Upper lobe of right lung (tissue), 1 donor: ENCODE results near the gene TROAP. TPM values are rescaled to one million over a fixed set of nuclear protein-coding genes. Genes with fewer than 3 reads are reported as not detected.
"Not testable (repeated sequence)": the region's sequence is repeated elsewhere in the genome, so short reads cannot be mapped to it uniquely, and the experiment has no call there.

Experiments used
- ATAC-seq: fragments of 200-7000 bp; cut with Tn5 transposase; one replicate; pipeline ENCODE4 v1.9.1; 2020; ENCODE audit warnings: mild to moderate bottlenecking, moderate library complexity
- DNase-seq: peaks from one replicate; pipeline ENCODE4 v3.0.0-alpha.2; 2020
- H3K27ac ChIP-seq: fragments of 200-600 bp; one replicate; pipeline ENCODE4 v1.8.0; 2022
- H3K27me3 ChIP-seq: fragments of 200-600 bp; one replicate; pipeline ENCODE4 v1.8.0; 2022; ENCODE audit warnings: mild to moderate bottlenecking
- H3K36me3 ChIP-seq: fragments of 200-600 bp; one replicate; pipeline ENCODE4 v1.8.0; 2022
- H3K4me1 ChIP-seq: fragments of 200-600 bp; one replicate; pipeline ENCODE4 v1.8.0; 2022
- H3K4me3 ChIP-seq: fragments of 200-600 bp; one replicate; pipeline ENCODE4 v1.8.0; 2022; ENCODE audit warnings: mild to moderate bottlenecking
- H3K9me3 ChIP-seq: fragments of 200-600 bp; one replicate; pipeline ENCODE4 v1.8.0; 2022
- CTCF ChIP-seq: fragments of 200-600 bp; IDR thresholded peaks from one replicate; pipeline ENCODE4 v1.8.0; 2022; ENCODE audit warnings: antibody characterized with exemption
- intact Hi-C: fragments of 100-400 bp; cut with DNase I; formaldehyde crosslinking; loops from one replicate; pipeline ENCODE4 v1.11.0; 2022
- total RNA-seq: library from RNA; stranded (reverse); fragmentation: NEBNext Ultra II Directional; extraction: Animal tissue kit (Norgen Biotek cat#: 25700); gene quantifications from one replicate; pipeline ENCODE4 v1.2.1, GENCODE V29; 2021
- donor health status: DM: no; HTN: yes; CAD: no; lungs with severe emphysema.

The TROAP gene
- total RNA-seq, 1 donor from 2014 or later: 0.96 TPM

- intact Hi-C loops: no loop called here
- H3K36me3 ChIP-seq: no peaks in the 10 kb centered on the region
- H3K27me3 ChIP-seq: peaks cover 20% of the 10 kb centered on the region
- no peaks in the 10 kb centered on the region for H3K9me3 ChIP-seq
- H3K27ac ChIP-seq: no peak overlapping the region
- no peaks in the 10 kb centered on the region for H3K4me1 ChIP-seq
- no peak overlapping the region for H3K4me3 ChIP-seq
- TF ChIP-seq CTCF: no peak
- ATAC-seq (no peak), DNase-seq (peak; percentile 17)
These were observed 13.7 kb upstream of the TROAP start for GRCh38 chr12:49309386-49309785.

- H3K27ac ChIP-seq, H3K9me3 ChIP-seq, H3K4me1 ChIP-seq, DNase-seq, ATAC-seq, H3K36me3 ChIP-seq, H3K4me3 ChIP-seq, intact Hi-C loops: not testable (repeated sequence)
- H3K27me3 ChIP-seq: peaks cover 20% of the 10 kb centered on the region
These were observed 12.5 kb upstream of the TROAP start for GRCh38 chr12:49310451-49311000.

- peaks cover 6% of the 10 kb centered on the region for H3K27me3 ChIP-seq
- no peak overlapping the region for H3K27ac ChIP-seq
- no peaks in the 10 kb centered on the region for H3K4me1 ChIP-seq
- ATAC-seq: no peak
- no peak for TF ChIP-seq CTCF
- intact Hi-C loops: no loop called here
- H3K36me3 ChIP-seq: no peaks in the 10 kb centered on the region
- peak; percentile 3 for DNase-seq
- no peak overlapping the region for H3K4me3 ChIP-seq
- H3K9me3 ChIP-seq: no peaks in the 10 kb centered on the region
These were observed 8.2 kb upstream of the TROAP start for GRCh38 chr12:49314811-49315210.

- H3K4me3 ChIP-seq, H3K9me3 ChIP-seq, H3K27me3 ChIP-seq, H3K36me3 ChIP-seq, H3K27ac ChIP-seq, H3K4me1 ChIP-seq, intact Hi-C loops, ATAC-seq: not testable (repeated sequence)
- DNase-seq: peak; percentile 13
These were observed 5.9 kb upstream of the TROAP start for GRCh38 chr12:49317118-49317517.

GRCh38 chr12:49320411-49321103, 2.5 kb upstream of the TROAP start:
- intact Hi-C loops, ATAC-seq, DNase-seq, H3K27me3 ChIP-seq, H3K4me3 ChIP-seq, H3K9me3 ChIP-seq, H3K36me3 ChIP-seq, H3K27ac ChIP-seq: not testable (repeated sequence)
- peaks cover 11% of the 10 kb centered on the region for H3K4me1 ChIP-seq

GRCh38 chr12:49322367-49322707, 718 bp upstream of the TROAP start:
- intact Hi-C loops: no loop called here
- no peaks in the 10 kb centered on the region for H3K27me3 ChIP-seq
- DNase-seq (no peak), ATAC-seq (no peak)
- peak overlapping the region; percentile 59 for H3K27ac ChIP-seq
- peak overlapping the region; percentile 77 for H3K4me3 ChIP-seq
- no peaks in the 10 kb centered on the region for H3K9me3 ChIP-seq
- TF ChIP-seq CTCF: no peak
- peaks cover 11% of the 10 kb centered on the region for H3K4me1 ChIP-seq
- H3K36me3 ChIP-seq: no peaks in the 10 kb centered on the region

- DNase-seq (no peak), ATAC-seq (no peak)
- Histone ChIP-seq H3K4me1 (peaks cover 11% of the 10 kb centered on the region), H3K27me3 (no peaks in the 10 kb centered on the region), H3K9me3 (no peaks in the 10 kb centered on the region), H3K27ac (no peak overlapping the region), H3K36me3 (no peaks in the 10 kb centered on the region), H3K4me3 (peak overlapping the region; percentile 77)
- TF ChIP-seq CTCF: no peak
- intact Hi-C loops: no loop called here
These were observed 556 bp downstream of the TROAP start for GRCh38 chr12:49323524-49324097.
